Vagina (tissue), 2 donors: Measurements from ENCODE around the gene IL17C.
A peak's percentile ranks its signal among the peaks of the same experiment; 100 is the strongest.

ENCODE experiments used
- CTCF ChIP-seq, 3 experiments: fragments of 450-650 bp in 2 of 3; fragments of 200-600 bp in 1 of 3; sonication (generic) in 1 of 3; IDR thresholded peaks; one replicate each; pipeline ENCODE4 v1.5.1; 2017 to 2019; ENCODE audit warnings: antibody characterized with exemption in 3 of 3, mild to moderate bottlenecking in 2 of 3, moderate library complexity in 2 of 3
- POLR2A ChIP-seq, 2 donors: fragments of 450-650 bp; IDR thresholded peaks; one replicate each; pipeline ENCODE4 v1.6.1; 2017; ENCODE audit warnings: antibody characterized with exemption in 2 of 2, mild to moderate bottlenecking in 2 of 2, moderate library complexity in 2 of 2
- POLR2AphosphoS5 ChIP-seq, 2 donors: sonication (generic); formaldehyde crosslinking; IDR thresholded peaks; one replicate each; pipeline ENCODE4 v1.9.0; 2017; ENCODE audit warnings: antibody characterized with exemption in 2 of 2, mild to moderate bottlenecking in 2 of 2, low read depth in 1 of 2; ENCODE audit not compliant: insufficient read depth in 1 of 2

- TF ChIP-seq CTCF (IDR thresholded peaks at IDR 0.05) (no peak), POLR2A (IDR thresholded peaks at IDR 0.05) (no peak), POLR2AphosphoS5 (IDR thresholded peaks at IDR 0.05; ENCODE audit: insufficient read depth in 1 of 2, low read depth in 1 of 2) (peak in 1 of 2 donors; percentile 19)
Observed at GRCh38 chr16:88686062-88686438, 47.7 kb downstream of the IL17C start.
